Measurements from ENCODE around the gene PHF11.

PHF11 gene

DNA sequence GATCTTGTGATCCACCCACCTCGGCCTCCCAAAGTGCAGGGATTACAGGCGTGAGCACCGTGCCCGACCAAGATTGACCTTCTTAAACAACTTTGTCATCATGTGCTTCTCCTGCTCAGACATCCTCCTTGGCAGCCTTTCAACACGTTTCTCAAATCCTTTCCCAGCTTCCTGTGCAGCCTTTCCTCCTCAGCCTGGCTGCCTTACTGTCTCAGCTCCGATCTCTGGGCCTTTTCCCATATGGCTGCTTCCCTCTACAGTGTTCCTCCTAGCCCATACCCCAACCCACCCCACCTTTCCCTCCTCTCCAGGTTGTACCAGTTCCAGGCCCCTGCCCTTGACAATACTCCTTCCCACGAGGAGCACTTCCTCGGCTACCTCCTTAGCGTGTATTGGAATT lies 7.2 kb downstream of the PHF11 start:
- H3K4me1 ChIP-seq (ENCODE audit: control insufficient read depth, insufficient read depth, low read length): no peaks in the 10 kb centered on the region
- no peaks in the 10 kb centered on the region for H3K27me3 ChIP-seq (ENCODE audit: control insufficient read depth, insufficient read depth, low read length)
- no peak overlapping the region for H3K4me3 ChIP-seq (ENCODE audit: low read depth, low read length)
- no peak overlapping the region for H3K9ac ChIP-seq (ENCODE audit: low read depth, low read length)
- H3K36me3 ChIP-seq (ENCODE audit: control insufficient read depth, insufficient read depth, low read length): no peaks in the 10 kb centered on the region
- H3K9me3 ChIP-seq (ENCODE audit: control insufficient read depth, insufficient read depth, low read length): no peaks in the 10 kb centered on the region

DNA sequence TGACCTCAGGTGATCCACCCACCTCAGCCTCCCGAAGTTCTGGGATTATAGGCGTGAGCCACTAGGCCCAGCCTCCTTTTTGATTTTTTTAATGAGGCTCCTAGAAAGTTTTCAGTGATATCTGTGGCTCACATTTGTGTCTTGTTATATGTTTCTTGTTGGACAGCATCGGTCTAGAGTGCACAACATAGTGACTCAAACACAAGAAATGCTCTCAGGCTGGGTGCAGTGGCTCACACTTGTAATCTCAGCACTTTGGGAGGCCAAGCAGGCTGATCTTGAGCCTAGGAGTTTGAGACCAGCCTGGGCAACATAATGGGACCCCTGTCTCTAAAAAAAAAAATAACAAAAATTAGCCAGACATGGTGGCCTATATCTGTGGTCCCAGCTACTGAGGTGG lies 8.2 kb downstream of the PHF11 start:
- Histone ChIP-seq H3K27me3 (ENCODE audit: control insufficient read depth, insufficient read depth, low read length) (no peaks in the 10 kb centered on the region), H3K36me3 (ENCODE audit: control insufficient read depth, insufficient read depth, low read length) (no peaks in the 10 kb centered on the region), H3K4me3 (ENCODE audit: low read depth, low read length) (no peak overlapping the region), H3K9me3 (ENCODE audit: control insufficient read depth, insufficient read depth, low read length) (no peaks in the 10 kb centered on the region), H3K4me1 (ENCODE audit: control insufficient read depth, insufficient read depth, low read length) (no peaks in the 10 kb centered on the region), H3K9ac (ENCODE audit: low read depth, low read length) (no peak overlapping the region)

DNA sequence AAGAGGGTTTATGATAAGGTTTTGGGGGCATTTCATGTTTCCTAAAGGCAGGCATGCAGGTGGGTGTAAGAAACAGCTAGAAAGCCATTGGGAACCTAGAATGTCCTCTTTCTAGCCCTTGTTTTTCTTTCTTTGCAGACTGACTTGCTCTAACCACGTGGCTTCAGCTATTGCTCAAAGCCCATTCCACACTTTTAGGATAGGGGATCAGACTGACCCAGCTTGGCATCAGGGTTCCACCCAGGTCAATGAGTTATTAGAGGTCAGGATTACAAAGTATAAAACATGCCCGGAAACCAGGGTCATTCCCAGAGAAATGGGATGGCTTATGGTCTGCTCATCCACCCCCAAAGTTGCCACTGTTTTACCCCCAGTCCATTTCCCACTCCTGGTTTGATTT lies 16.8 kb downstream of the PHF11 start:
- H3K36me3 ChIP-seq (ENCODE audit: control insufficient read depth, insufficient read depth, low read length): no peaks in the 10 kb centered on the region
- no peaks in the 10 kb centered on the region for H3K9me3 ChIP-seq (ENCODE audit: control insufficient read depth, insufficient read depth, low read length)
- H3K4me3 ChIP-seq (ENCODE audit: low read depth, low read length): no peak overlapping the region
- no peaks in the 10 kb centered on the region for H3K4me1 ChIP-seq (ENCODE audit: control insufficient read depth, insufficient read depth, low read length)
- no peak overlapping the region for H3K9ac ChIP-seq (ENCODE audit: low read depth, low read length)
- no peaks in the 10 kb centered on the region for H3K27me3 ChIP-seq (ENCODE audit: control insufficient read depth, insufficient read depth, low read length)

DNA sequence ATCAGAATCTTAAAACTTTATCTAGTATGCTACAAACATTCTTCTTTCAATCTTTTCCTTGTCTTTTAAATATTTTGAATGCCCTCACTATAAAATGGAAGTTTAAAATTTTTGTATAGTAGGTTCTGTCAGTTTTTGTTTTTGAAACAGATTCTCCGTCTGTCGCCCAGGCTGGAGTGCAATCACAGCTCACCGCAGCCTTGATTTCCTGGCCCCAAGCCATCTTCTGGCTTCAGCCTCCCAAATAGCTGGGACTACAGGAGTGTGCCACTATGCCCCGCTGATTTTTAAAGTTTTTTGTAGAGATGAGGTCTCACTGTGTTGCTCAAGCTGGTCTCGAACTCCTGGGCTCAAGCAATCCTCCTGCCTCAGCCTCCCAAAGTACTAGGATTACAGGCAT lies 20.7 kb downstream of the PHF11 start:
- Histone ChIP-seq H3K9ac (ENCODE audit: low read depth, low read length) (no peak overlapping the region), H3K4me3 (ENCODE audit: low read depth, low read length) (no peak overlapping the region)

DNA sequence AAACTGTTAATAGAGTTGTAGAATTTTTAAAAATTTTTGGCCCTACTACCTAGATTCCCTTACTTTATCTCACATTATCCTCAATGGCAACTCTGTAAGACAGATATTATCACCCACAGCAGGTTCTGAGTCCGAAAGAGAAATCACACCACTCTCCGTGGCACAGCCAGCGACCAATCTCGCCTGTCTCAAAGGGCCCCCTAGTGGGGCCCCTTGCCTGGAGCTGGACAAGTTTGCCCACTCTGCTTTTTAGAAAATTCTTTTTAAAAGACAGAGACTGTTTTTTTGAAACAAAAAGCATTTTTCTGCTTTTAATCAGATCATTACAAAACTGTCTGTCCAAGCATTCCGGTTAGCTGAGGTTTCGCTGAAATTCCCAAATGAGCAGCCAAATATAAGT lies 21.7 kb downstream of the PHF11 start:
- H3K9me3 ChIP-seq (ENCODE audit: control insufficient read depth, insufficient read depth, low read length): no peaks in the 10 kb centered on the region
- H3K9ac ChIP-seq (ENCODE audit: low read depth, low read length): no peak overlapping the region
- H3K36me3 ChIP-seq (ENCODE audit: control insufficient read depth, insufficient read depth, low read length): no peaks in the 10 kb centered on the region
- no peak overlapping the region for H3K4me3 ChIP-seq (ENCODE audit: low read depth, low read length)
- no peaks in the 10 kb centered on the region for H3K4me1 ChIP-seq (ENCODE audit: control insufficient read depth, insufficient read depth, low read length)
- no peaks in the 10 kb centered on the region for H3K27me3 ChIP-seq (ENCODE audit: control insufficient read depth, insufficient read depth, low read length)

More for the DNA sequence above, 20.7 kb downstream of the PHF11 start:
- Histone ChIP-seq H3K9me3 (ENCODE audit: control insufficient read depth, insufficient read depth, low read length) (no peaks in the 10 kb centered on the region), H3K4me1 (ENCODE audit: control insufficient read depth, insufficient read depth, low read length) (no peaks in the 10 kb centered on the region), H3K36me3 (ENCODE audit: control insufficient read depth, insufficient read depth, low read length) (no peaks in the 10 kb centered on the region), H3K27me3 (ENCODE audit: control insufficient read depth, insufficient read depth, low read length) (no peaks in the 10 kb centered on the region)

DNA sequence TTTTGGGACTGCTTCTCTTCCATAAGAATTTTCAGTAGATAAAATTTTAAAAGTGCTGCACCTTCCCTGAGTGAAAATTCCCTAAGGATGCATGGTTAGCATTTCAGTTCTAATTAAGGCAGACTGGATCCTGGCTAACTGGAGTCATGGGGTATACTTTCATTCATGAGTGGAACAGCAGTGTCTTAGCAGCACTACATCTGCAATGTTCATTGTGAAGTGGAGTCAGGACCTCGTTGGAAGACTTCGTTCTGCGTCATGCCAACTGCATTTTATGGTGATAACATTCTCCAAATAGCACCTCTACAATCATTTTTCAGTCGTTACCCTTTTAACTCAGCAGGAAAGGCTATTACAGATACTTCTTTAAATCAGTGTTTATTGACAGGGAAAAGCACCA lies 25.5 kb downstream of the PHF11 start:
- H3K4me3 ChIP-seq (ENCODE audit: low read depth, low read length): no peak overlapping the region
- no peaks in the 10 kb centered on the region for H3K4me1 ChIP-seq (ENCODE audit: control insufficient read depth, insufficient read depth, low read length)
- no peak overlapping the region for H3K9ac ChIP-seq (ENCODE audit: low read depth, low read length)
- H3K36me3 ChIP-seq (ENCODE audit: control insufficient read depth, insufficient read depth, low read length): no peaks in the 10 kb centered on the region
- H3K27me3 ChIP-seq (ENCODE audit: control insufficient read depth, insufficient read depth, low read length): no peaks in the 10 kb centered on the region
- H3K9me3 ChIP-seq (ENCODE audit: control insufficient read depth, insufficient read depth, low read length): no peaks in the 10 kb centered on the region

DNA sequence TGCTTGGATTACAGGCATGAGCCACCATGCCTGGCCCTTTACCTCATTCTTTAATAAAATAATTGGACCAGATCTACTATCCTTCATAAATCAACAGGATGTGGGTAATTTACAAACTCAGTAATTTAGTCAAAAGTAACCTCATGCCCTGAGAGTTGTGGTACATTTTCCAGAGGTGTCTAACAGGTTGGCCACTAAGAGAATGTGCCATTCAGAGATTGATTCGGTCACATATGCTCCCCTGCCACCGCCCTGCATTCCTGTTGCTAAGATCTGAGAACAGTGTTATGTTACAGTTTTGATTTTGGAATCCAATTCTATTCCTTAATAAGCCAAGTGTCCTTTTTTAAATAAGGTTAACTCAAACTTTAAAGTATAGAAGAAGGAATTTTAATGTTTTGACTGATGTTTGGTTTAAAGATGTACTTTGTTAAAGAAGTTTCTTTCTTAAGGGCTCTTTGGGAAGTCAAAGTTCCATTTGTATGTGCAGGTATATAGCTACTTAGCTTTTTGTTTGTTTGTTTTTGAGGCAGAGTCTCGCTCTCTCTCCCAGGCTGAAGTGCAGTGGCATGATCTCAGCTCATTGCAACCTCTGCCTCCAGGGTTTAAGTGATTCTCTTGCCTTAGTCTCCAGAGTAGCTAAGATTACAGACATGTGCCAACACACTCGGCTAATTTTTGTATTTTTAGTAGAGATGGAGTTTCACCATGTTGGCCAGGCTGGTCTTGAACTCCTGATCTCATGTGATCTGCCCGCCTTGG lies 29.2 kb downstream of the PHF11 start:
- H3K4me1 ChIP-seq (ENCODE audit: control insufficient read depth, insufficient read depth, low read length): no peaks in the 10 kb centered on the region
- H3K9me3 ChIP-seq (ENCODE audit: control insufficient read depth, insufficient read depth, low read length): no peaks in the 10 kb centered on the region
- H3K27me3 ChIP-seq (ENCODE audit: control insufficient read depth, insufficient read depth, low read length): no peaks in the 10 kb centered on the region
- H3K36me3 ChIP-seq (ENCODE audit: control insufficient read depth, insufficient read depth, low read length): no peaks in the 10 kb centered on the region
- H3K4me3 ChIP-seq (ENCODE audit: low read depth, low read length): no peak overlapping the region
- H3K9ac ChIP-seq (ENCODE audit: low read depth, low read length): no peak overlapping the region

DNA sequence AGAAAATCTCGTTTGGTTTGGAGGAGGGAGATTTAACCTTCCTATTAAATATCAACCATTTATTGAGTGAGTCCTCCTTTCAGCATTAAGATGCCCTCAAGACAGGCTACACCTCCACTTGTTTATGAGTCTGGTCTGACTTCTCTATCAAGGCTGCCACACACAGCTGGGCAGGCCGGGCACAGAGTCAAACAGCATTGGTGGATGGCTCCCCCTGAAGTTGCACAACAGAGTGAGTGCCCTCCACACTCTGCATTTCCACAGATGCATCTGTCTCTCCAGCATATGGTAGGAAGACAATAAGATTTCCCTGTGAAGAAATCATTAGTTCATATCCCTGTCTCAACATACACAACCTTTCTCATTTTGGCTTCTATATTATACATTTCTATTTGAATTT lies 31.4 kb downstream of the PHF11 start:
- Histone ChIP-seq H3K9me3 (ENCODE audit: control insufficient read depth, insufficient read depth, low read length) (no peaks in the 10 kb centered on the region), H3K36me3 (ENCODE audit: control insufficient read depth, insufficient read depth, low read length) (no peaks in the 10 kb centered on the region), H3K27me3 (ENCODE audit: control insufficient read depth, insufficient read depth, low read length) (no peaks in the 10 kb centered on the region), H3K9ac (ENCODE audit: low read depth, low read length) (no peak overlapping the region), H3K4me3 (ENCODE audit: low read depth, low read length) (no peak overlapping the region), H3K4me1 (ENCODE audit: control insufficient read depth, insufficient read depth, low read length) (no peaks in the 10 kb centered on the region)

DNA sequence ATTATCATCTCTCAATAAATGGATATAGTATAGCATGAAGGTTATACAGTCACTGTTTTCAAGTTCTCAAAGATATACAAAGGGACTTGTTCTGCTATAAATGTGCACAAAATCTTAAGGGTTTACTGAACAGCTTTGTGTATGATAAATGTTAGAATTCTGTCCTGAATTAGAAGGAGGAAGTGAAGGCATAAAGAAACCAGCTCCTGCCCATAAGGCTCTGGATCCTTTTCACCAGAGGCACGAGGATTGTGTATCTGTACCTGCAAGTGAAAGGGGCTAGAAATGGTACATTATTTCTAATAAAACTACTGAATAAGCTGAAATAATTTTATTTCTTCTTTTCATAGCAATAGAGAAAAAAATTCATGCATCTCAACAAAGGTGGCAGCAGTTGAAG lies 32.4 kb downstream of the PHF11 start:
- H3K9me3 ChIP-seq (ENCODE audit: control insufficient read depth, insufficient read depth, low read length): no peaks in the 10 kb centered on the region
- H3K4me3 ChIP-seq (ENCODE audit: low read depth, low read length): no peak overlapping the region
- H3K36me3 ChIP-seq (ENCODE audit: control insufficient read depth, insufficient read depth, low read length): no peaks in the 10 kb centered on the region

DNA sequence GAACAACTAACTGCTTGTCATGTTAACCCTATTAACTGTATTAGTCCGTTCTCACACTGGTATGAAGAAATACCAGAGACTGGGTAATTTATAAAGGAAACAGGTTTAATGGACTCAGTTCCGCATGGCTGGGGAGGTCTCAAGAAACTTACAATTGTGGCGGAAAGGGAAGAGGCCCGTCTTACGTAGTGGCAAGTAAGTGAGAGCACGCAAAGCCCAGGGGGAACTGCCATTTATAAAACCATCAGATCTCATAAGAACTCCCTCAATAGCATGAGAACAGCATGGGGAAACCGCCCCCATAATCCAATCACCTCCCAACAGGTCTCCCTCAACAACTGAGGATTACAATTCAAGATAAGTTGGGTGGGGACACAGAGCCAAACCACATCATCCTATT lies 34.7 kb downstream of the PHF11 start:
- Histone ChIP-seq H3K9me3 (ENCODE audit: control insufficient read depth, insufficient read depth, low read length) (no peaks in the 10 kb centered on the region), H3K27me3 (ENCODE audit: control insufficient read depth, insufficient read depth, low read length) (no peaks in the 10 kb centered on the region), H3K4me3 (ENCODE audit: low read depth, low read length) (no peak overlapping the region), H3K36me3 (ENCODE audit: control insufficient read depth, insufficient read depth, low read length) (no peaks in the 10 kb centered on the region), H3K4me1 (ENCODE audit: control insufficient read depth, insufficient read depth, low read length) (no peaks in the 10 kb centered on the region), H3K9ac (ENCODE audit: low read depth, low read length) (no peak overlapping the region)

More for the DNA sequence above, 32.4 kb downstream of the PHF11 start:
- no peak overlapping the region for H3K9ac ChIP-seq (ENCODE audit: low read depth, low read length)
- H3K4me1 ChIP-seq (ENCODE audit: control insufficient read depth, insufficient read depth, low read length): no peaks in the 10 kb centered on the region
- no peaks in the 10 kb centered on the region for H3K27me3 ChIP-seq (ENCODE audit: control insufficient read depth, insufficient read depth, low read length)

DNA sequence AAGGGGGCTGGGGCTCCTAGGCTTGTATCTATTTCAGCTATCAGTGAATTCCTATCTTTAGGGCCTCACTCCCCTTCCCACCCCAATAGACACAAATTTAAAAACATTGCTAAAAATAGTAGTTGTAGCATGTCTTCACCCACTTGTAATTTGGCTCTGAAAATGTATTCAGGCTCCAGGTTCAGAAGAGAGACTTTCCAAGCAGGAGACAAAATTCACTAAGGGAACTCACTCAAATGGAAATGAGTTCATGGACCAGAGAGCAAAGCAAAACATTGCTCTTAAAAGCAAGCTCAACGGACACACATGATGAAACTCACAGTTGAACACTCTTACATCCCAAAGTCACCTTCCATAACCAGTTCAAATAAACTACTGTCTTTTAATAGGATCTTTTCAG lies 36.8 kb downstream of the PHF11 start:
- Histone ChIP-seq H3K27me3 (ENCODE audit: control insufficient read depth, insufficient read depth, low read length) (no peaks in the 10 kb centered on the region), H3K4me3 (ENCODE audit: low read depth, low read length) (no peak overlapping the region), H3K9ac (ENCODE audit: low read depth, low read length) (no peak overlapping the region), H3K4me1 (ENCODE audit: control insufficient read depth, insufficient read depth, low read length) (no peaks in the 10 kb centered on the region), H3K9me3 (ENCODE audit: control insufficient read depth, insufficient read depth, low read length) (no peaks in the 10 kb centered on the region), H3K36me3 (ENCODE audit: control insufficient read depth, insufficient read depth, low read length) (no peaks in the 10 kb centered on the region)

DNA sequence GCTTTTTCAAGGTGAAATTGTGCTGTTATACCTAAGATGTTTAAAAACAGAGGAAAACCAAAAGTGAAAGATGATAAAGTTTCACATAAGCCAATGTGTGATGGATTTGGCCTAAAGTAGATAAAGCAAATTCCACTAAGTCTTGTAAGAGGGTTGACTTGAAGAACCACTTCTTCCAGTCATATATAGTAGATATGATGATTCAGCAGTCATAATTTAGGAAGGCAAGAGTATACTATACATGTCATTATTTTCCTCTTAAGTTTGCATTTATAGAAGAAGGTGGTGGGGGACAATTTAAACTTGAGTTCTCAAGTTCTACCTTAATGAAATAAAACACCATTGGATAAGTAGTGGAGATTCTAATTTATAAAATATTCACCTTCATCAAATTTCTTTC lies 37.3 kb downstream of the PHF11 start:
- no peaks in the 10 kb centered on the region for H3K27me3 ChIP-seq (ENCODE audit: control insufficient read depth, insufficient read depth, low read length)
- no peak overlapping the region for H3K4me3 ChIP-seq (ENCODE audit: low read depth, low read length)
- H3K36me3 ChIP-seq (ENCODE audit: control insufficient read depth, insufficient read depth, low read length): no peaks in the 10 kb centered on the region
- no peaks in the 10 kb centered on the region for H3K9me3 ChIP-seq (ENCODE audit: control insufficient read depth, insufficient read depth, low read length)
- H3K9ac ChIP-seq (ENCODE audit: low read depth, low read length): no peak overlapping the region
- H3K4me1 ChIP-seq (ENCODE audit: control insufficient read depth, insufficient read depth, low read length): no peaks in the 10 kb centered on the region

Measured in iPS-15b (cell line).